ENCODE data around the gene PET117. TPM values are rescaled to one million over a fixed set of nuclear protein-coding genes. Genes with fewer than 3 reads are reported as not detected.

The PET117 gene
- total and polyA plus RNA-seq, 2 donors (not counting 3 experiments of a cell fraction or from before 2014, with no cell fraction given), result 4.6 to 11.4 TPM

- dilution Hi-C loops (cut with MboI; ENCODE audit: extremely low pct_ligation_motif_present, low sequenced_read_pairs) (no loop called here), intact Hi-C loops (cut with micrococcal nuclease) (no loop called here)
- Histone ChIP-seq H3K27me3 (ENCODE audit: control insufficient read depth in 2 of 2, insufficient read depth in 2 of 2, low read length in 2 of 2) (no peaks in the 10 kb centered on the region), H3K36me3 (ENCODE audit: control insufficient read depth in 2 of 2, extremely low read depth in 1 of 2, insufficient read depth in 2 of 2, low read length in 2 of 2) (peaks cover 0 to 4% of the 10 kb centered on the region in 2 experiments), H2AFZ (ENCODE audit: low read depth, low read length) (no peak overlapping the region), H3K4me3 (replicated peaks in 1 of 3; ENCODE audit: insufficient read depth in 1 of 3, low read depth in 1 of 3, low read length in 3 of 3) (no peak overlapping the region), H4K20me1 (replicated peaks; ENCODE audit: control insufficient read depth, extremely low read depth, insufficient read depth, low read length) (no peaks in the 10 kb centered on the region), H3K4me2 (ENCODE audit: insufficient read depth, low read length) (no peak overlapping the region), H3K9me1 (replicated peaks; ENCODE audit: control insufficient read depth, extremely low read depth, insufficient read depth, low read length) (no peaks in the 10 kb centered on the region), H3K9ac (replicated peaks; ENCODE audit: extremely low read depth, insufficient read depth, low read length) (no peak overlapping the region), H3K27ac (ENCODE audit: insufficient read depth, low read depth, low read length) (no peak overlapping the region), H3K9me3 (replicated peaks; ENCODE audit: control insufficient read depth, insufficient read depth, low read length) (no peaks in the 10 kb centered on the region), H3K79me2 (ENCODE audit: control insufficient read depth, insufficient read depth, low read length) (no peaks in the 10 kb centered on the region), H3K4me1 (ENCODE audit: control insufficient read depth, extremely low read depth, insufficient read depth, low read length) (no peaks in the 10 kb centered on the region)
- TF ChIP-seq POLR2AphosphoS5 (IDR thresholded peaks at IDR 0.05; ENCODE audit: insufficient read depth, low read depth, low read length), result no peak
- no peak for TF ChIP-seq POLR2A (IDR thresholded peaks at IDR 0.05; ENCODE audit: low read depth, low read length)
- FAIRE-seq, result no peak
- no peak for DNase-seq (ENCODE audit: low read depth, low spot score)
- CTCF ChIA-PET, result interaction anchor here (1.1 kb wide), 1 partner anchor 10 kb away, joined by 3 read pairs; no protein-coding TSS in a partner anchor
- BruUV-seq (replicated peaks), result no TSS peak
- POLR2A ChIA-PET, result no interaction called here
Observed at GRCh38 chr20:18174906-18175683, 37.4 kb downstream of the PET117 start.

GRCh38 chr20:18176318-18176785 lies 38.7 kb downstream of the PET117 start:
- no peak for TF ChIP-seq CTCF (IDR thresholded peaks at IDR 0.05; ENCODE audit: extremely low read depth in 1 of 2, insufficient read depth in 1 of 2, low read depth in 1 of 2, low read length in 2 of 2)
- TF ChIP-seq MYC (IDR thresholded peaks at IDR 0.05; ENCODE audit: low read depth, low read length), result no peak
- no peak for TF ChIP-seq JUN (IDR thresholded peaks at IDR 0.05; ENCODE audit: borderline replicate concordance, insufficient read depth, insufficient read length, low read depth)
- TF ChIP-seq EZH2 (IDR thresholded peaks at IDR 0.05; ENCODE audit: borderline replicate concordance, low read depth, low read length, severe bottlenecking), result no peak
- no peak for TF ChIP-seq MAX (IDR thresholded peaks at IDR 0.05; ENCODE audit: insufficient read depth, insufficient read length)
- TF ChIP-seq POLR2AphosphoS5 (IDR thresholded peaks at IDR 0.05; ENCODE audit: insufficient read depth, low read depth, low read length), result no peak
- no peak for TF ChIP-seq FOS (IDR thresholded peaks at IDR 0.05; ENCODE audit: borderline replicate concordance, insufficient read depth, low read length)
- TF ChIP-seq GATA2 (IDR thresholded peaks at IDR 0.05; ENCODE audit: insufficient read depth, insufficient read length, low read depth, low read length), result no peak
- TF ChIP-seq POLR2A (IDR thresholded peaks at IDR 0.05; ENCODE audit: low read depth, low read length), result no peak
- no peak for DNase-seq (ENCODE audit: low read depth, low spot score)
- peaks cover 0 to 4% of the 10 kb centered on the region in 2 experiments for H3K36me3 ChIP-seq (ENCODE audit: control insufficient read depth in 2 of 2, extremely low read depth in 1 of 2, insufficient read depth in 2 of 2, low read length in 2 of 2)
- no peak overlapping the region for H3K4me3 ChIP-seq (replicated peaks in 1 of 3; ENCODE audit: insufficient read depth in 1 of 3, low read depth in 1 of 3, low read length in 3 of 3)
- H3K9me3 ChIP-seq (replicated peaks; ENCODE audit: control insufficient read depth, insufficient read depth, low read length), result no peaks in the 10 kb centered on the region
- POLR2A ChIA-PET, result no interaction called here
- H3K4me1 ChIP-seq (ENCODE audit: control insufficient read depth, extremely low read depth, insufficient read depth, low read length), result no peaks in the 10 kb centered on the region
- H3K79me2 ChIP-seq (ENCODE audit: control insufficient read depth, insufficient read depth, low read length), result no peaks in the 10 kb centered on the region
- H3K27ac ChIP-seq (ENCODE audit: insufficient read depth, low read depth, low read length), result no peak overlapping the region
- H4K20me1 ChIP-seq (replicated peaks; ENCODE audit: control insufficient read depth, extremely low read depth, insufficient read depth, low read length), result no peaks in the 10 kb centered on the region
- BruUV-seq (replicated peaks), result no TSS peak
- no peaks in the 10 kb centered on the region for H3K9me1 ChIP-seq (replicated peaks; ENCODE audit: control insufficient read depth, extremely low read depth, insufficient read depth, low read length)
- no peaks in the 10 kb centered on the region for H3K27me3 ChIP-seq (ENCODE audit: control insufficient read depth in 2 of 2, insufficient read depth in 2 of 2, low read length in 2 of 2)
- intact Hi-C loops (cut with micrococcal nuclease), result no loop called here
- CTCF ChIA-PET, result no interaction called here
- H3K4me2 ChIP-seq (ENCODE audit: insufficient read depth, low read length), result no peak overlapping the region
- H3K9ac ChIP-seq (replicated peaks; ENCODE audit: extremely low read depth, insufficient read depth, low read length), result no peak overlapping the region
- dilution Hi-C loops (cut with MboI; ENCODE audit: extremely low pct_ligation_motif_present, low sequenced_read_pairs), result no loop called here
- FAIRE-seq, result no peak
- no peak overlapping the region for H2AFZ ChIP-seq (ENCODE audit: low read depth, low read length)

Data from endothelial cell of umbilical vein (primary cell).